Karpas-422 (cell line): ENCODE results near the gene TENM4. TPM values are rescaled to one million over a fixed set of nuclear protein-coding genes. Genes with fewer than 3 reads are reported as not detected.

ENCODE experiments used
- DNase-seq: peaks from one replicate; pipeline ENCODE4 v3.0.0-alpha.2; 2015
- H2AFZ ChIP-seq: fragments of 200-600 bp; sonication (generic); 2 replicates; pipeline ENCODE4 v1.6.1; 2014; ENCODE audit warnings: antibody characterized with exemption, low read length, mixed read lengths
- H3K27ac ChIP-seq: fragments of 200-600 bp; sonication (generic); 2 replicates; pipeline ENCODE4 v1.5.1; 2014; ENCODE audit warnings: mild to moderate bottlenecking, low read length, moderate library complexity
- H3K27me3 ChIP-seq: fragments of 200-600 bp; sonication (generic); 2 replicates; pipeline ENCODE4 v1.6.1; 2014; ENCODE audit warnings: low read length, mixed read lengths
- H3K36me3 ChIP-seq: fragments of 200-600 bp; sonication (generic); 2 replicates; pipeline ENCODE4 v1.6.1; 2014; ENCODE audit warnings: low read length, mixed read lengths; ENCODE audit not compliant: insufficient read depth
- H3K4me1 ChIP-seq: fragments of 200-600 bp; sonication (generic); 2 replicates; pipeline ENCODE4 v1.6.1; 2014; ENCODE audit warnings: mild to moderate bottlenecking, low read length, mixed read lengths
- H3K4me2 ChIP-seq: fragments of 200-600 bp; sonication (generic); 2 replicates; pipeline ENCODE4 v1.6.1; 2014; ENCODE audit warnings: low read length, low read depth, mild to moderate bottlenecking; ENCODE audit not compliant: poor library complexity, severe bottlenecking
- H3K4me3 ChIP-seq: fragments of 200-600 bp; sonication (generic); 2 replicates; pipeline ENCODE4 v1.5.1; 2014; ENCODE audit warnings: mild to moderate bottlenecking, antibody characterized with exemption, low read length, mixed read lengths
- H3K79me2 ChIP-seq: fragments of 200-600 bp; sonication (generic); 2 replicates; pipeline ENCODE4 v1.6.1; 2014; ENCODE audit warnings: mild to moderate bottlenecking, low read length, mixed read lengths
- H3K9ac ChIP-seq: fragments of 200-600 bp; sonication (generic); 2 replicates; pipeline ENCODE4 v1.6.0; 2014; ENCODE audit warnings: low read length
- H3K9me2 ChIP-seq: fragments of 200-600 bp; sonication (generic), shearing (Covaris generic); replicated peaks from 2 replicates; pipeline ENCODE4 v1.6.0; 2014; ENCODE audit warnings: mild to moderate bottlenecking, low read length, moderate library complexity; ENCODE audit not compliant: insufficient read depth
- H3K9me3 ChIP-seq: fragments of 300-700, 200-600 bp; sonication (generic); 2 replicates; pipeline ENCODE4 v1.6.1; 2014; ENCODE audit warnings: low read length, mixed read lengths
- H4K20me1 ChIP-seq: fragments of 200-600 bp; sonication (generic); 2 replicates; pipeline ENCODE4 v1.6.1; 2014; ENCODE audit warnings: mild to moderate bottlenecking, antibody characterized with exemption, low read length, low read depth; ENCODE audit not compliant: insufficient read depth
- total RNA-seq: library from RNA; depleted of rRNA; stranded (reverse); fragments of >200 nt; shearing (Covaris generic); gene quantifications from 2 replicates; pipeline ENCODE4 v1.2.3, GENCODE V29; 2014; ENCODE audit warnings: low replicate concordance

Gene TENM4
- total RNA-seq, 1 experiment from 2014 or later, result not detected

- H4K20me1 ChIP-seq, result no peaks in the 10 kb centered on the region
- H3K27ac ChIP-seq, result no peak overlapping the region
- H3K9ac ChIP-seq, result no peak overlapping the region
- no peak overlapping the region for H3K4me2 ChIP-seq
- H3K36me3 ChIP-seq, result no peaks in the 10 kb centered on the region
- no peaks in the 10 kb centered on the region for H3K79me2 ChIP-seq
- no peaks in the 10 kb centered on the region for H3K9me2 ChIP-seq
- no peaks in the 10 kb centered on the region; the same call in 1 of the 2 replicates for H3K27me3 ChIP-seq
- DNase-seq, result no peak
- peaks cover 11% of the 10 kb centered on the region for H3K4me1 ChIP-seq
- no peaks in the 10 kb centered on the region for H3K9me3 ChIP-seq
- no peak overlapping the region for H3K4me3 ChIP-seq
- H2AFZ ChIP-seq, result no peak overlapping the region
Measured at GRCh38 chr11:79480864-79481263, 40.0 kb upstream of the TENM4 start.

GRCh38 chr11:79472819-79473529, 32.1 kb upstream of the TENM4 start:
- no peaks in the 10 kb centered on the region for H4K20me1 ChIP-seq
- H3K79me2 ChIP-seq, result no peaks in the 10 kb centered on the region
- no peaks in the 10 kb centered on the region for H3K9me3 ChIP-seq
- no peaks in the 10 kb centered on the region for H3K9me2 ChIP-seq
- no peaks in the 10 kb centered on the region for H3K4me1 ChIP-seq
- H3K4me2 ChIP-seq, result no peak overlapping the region
- no peak overlapping the region for H3K27ac ChIP-seq
- H3K9ac ChIP-seq, result no peak overlapping the region
- DNase-seq, result no peak
- no peak overlapping the region for H2AFZ ChIP-seq
- no peaks in the 10 kb centered on the region for H3K27me3 ChIP-seq
- H3K4me3 ChIP-seq, result no peak overlapping the region
- no peaks in the 10 kb centered on the region for H3K36me3 ChIP-seq

DNA sequence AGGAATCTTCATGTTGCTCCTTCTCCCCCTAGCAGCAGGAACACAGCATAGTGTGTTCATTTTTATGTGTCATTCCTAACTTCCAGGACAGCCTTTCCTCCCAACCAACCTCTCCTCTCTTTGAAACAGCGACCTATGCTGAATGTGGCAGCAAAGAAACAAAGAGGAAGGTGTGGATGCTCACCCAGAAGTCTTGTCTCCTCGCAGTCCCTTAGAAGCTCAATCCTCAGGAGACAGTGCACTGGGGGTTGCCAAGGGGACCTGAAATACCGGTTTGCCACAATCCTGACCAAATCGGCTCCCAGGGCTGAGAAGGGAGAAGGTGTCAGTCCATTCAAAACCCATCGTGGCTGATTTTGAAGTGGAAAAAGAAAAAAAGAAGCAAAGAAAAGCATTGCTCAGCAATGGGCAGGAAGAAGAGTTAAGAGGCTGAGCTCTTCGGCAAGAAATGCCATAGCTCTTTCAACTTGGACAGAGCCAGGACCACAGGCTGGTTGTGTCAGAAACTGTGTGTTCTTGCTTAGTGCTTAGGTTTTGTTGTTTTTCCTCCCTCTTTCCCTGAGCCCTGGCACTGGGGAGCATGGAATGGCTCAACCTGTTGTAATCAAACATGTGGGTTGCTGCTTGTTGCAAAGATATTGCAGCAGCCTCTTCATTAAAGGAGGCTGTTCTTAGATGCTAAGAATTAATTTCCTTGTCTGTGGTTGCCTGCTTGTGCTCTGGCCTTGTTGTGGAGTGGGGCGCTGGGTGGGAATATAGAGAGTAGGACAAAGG, 30.4 kb upstream of the TENM4 start:
- H3K9ac ChIP-seq, result no peak overlapping the region
- H3K27me3 ChIP-seq, result no peaks in the 10 kb centered on the region
- no peaks in the 10 kb centered on the region for H3K4me1 ChIP-seq
- DNase-seq, result no peak
- H3K4me2 ChIP-seq, result no peak overlapping the region
- H3K36me3 ChIP-seq, result no peaks in the 10 kb centered on the region
- no peaks in the 10 kb centered on the region for H3K79me2 ChIP-seq
- no peaks in the 10 kb centered on the region for H3K9me2 ChIP-seq
- no peaks in the 10 kb centered on the region for H3K9me3 ChIP-seq
- H3K4me3 ChIP-seq, result no peak overlapping the region
- H4K20me1 ChIP-seq, result no peaks in the 10 kb centered on the region
- H2AFZ ChIP-seq, result no peak overlapping the region
- no peak overlapping the region for H3K27ac ChIP-seq

GRCh38 chr11:79470161-79470560, 29.3 kb upstream of the TENM4 start:
- H3K79me2 ChIP-seq, result no peaks in the 10 kb centered on the region
- no peak overlapping the region for H2AFZ ChIP-seq
- no peak overlapping the region for H3K4me2 ChIP-seq
- H3K4me3 ChIP-seq, result no peak overlapping the region
- H4K20me1 ChIP-seq, result no peaks in the 10 kb centered on the region
- H3K36me3 ChIP-seq, result no peaks in the 10 kb centered on the region
- H3K9me2 ChIP-seq, result no peaks in the 10 kb centered on the region
- H3K9ac ChIP-seq, result no peak overlapping the region
- no peaks in the 10 kb centered on the region for H3K9me3 ChIP-seq
- H3K4me1 ChIP-seq, result no peaks in the 10 kb centered on the region
- H3K27me3 ChIP-seq, result no peaks in the 10 kb centered on the region
- no peak for DNase-seq
- no peak overlapping the region for H3K27ac ChIP-seq

GRCh38 chr11:79467761-79468160, 26.9 kb upstream of the TENM4 start:
- no peaks in the 10 kb centered on the region for H3K4me1 ChIP-seq
- H3K27me3 ChIP-seq, result no peaks in the 10 kb centered on the region
- H3K9ac ChIP-seq, result no peak overlapping the region
- H3K4me3 ChIP-seq, result no peak overlapping the region
- no peak overlapping the region for H3K4me2 ChIP-seq
- no peaks in the 10 kb centered on the region for H4K20me1 ChIP-seq
- H3K27ac ChIP-seq, result no peak overlapping the region
- no peaks in the 10 kb centered on the region for H3K79me2 ChIP-seq
- no peaks in the 10 kb centered on the region for H3K36me3 ChIP-seq
- H3K9me2 ChIP-seq, result no peaks in the 10 kb centered on the region
- no peaks in the 10 kb centered on the region for H3K9me3 ChIP-seq
- no peak for DNase-seq
- no peak overlapping the region for H2AFZ ChIP-seq

GRCh38 chr11:79466411-79466810, 25.6 kb upstream of the TENM4 start:
- Histone ChIP-seq H3K36me3 (no peaks in the 10 kb centered on the region), H3K9me2 (no peaks in the 10 kb centered on the region), H3K27me3 (no peaks in the 10 kb centered on the region), H3K4me2 (no peak overlapping the region), H3K9me3 (no peaks in the 10 kb centered on the region), H4K20me1 (no peaks in the 10 kb centered on the region), H3K27ac (no peak overlapping the region), H2AFZ (no peak overlapping the region), H3K9ac (no peak overlapping the region), H3K4me3 (no peak overlapping the region), H3K79me2 (no peaks in the 10 kb centered on the region), H3K4me1 (no peaks in the 10 kb centered on the region)
- no peak for DNase-seq

GRCh38 chr11:79465160-79465559, 24.3 kb upstream of the TENM4 start:
- no peaks in the 10 kb centered on the region for H3K27me3 ChIP-seq
- H3K9me3 ChIP-seq, result no peaks in the 10 kb centered on the region
- no peaks in the 10 kb centered on the region for H3K9me2 ChIP-seq
- no peaks in the 10 kb centered on the region for H4K20me1 ChIP-seq
- H3K27ac ChIP-seq, result no peak overlapping the region
- no peak overlapping the region for H3K4me3 ChIP-seq
- H3K4me1 ChIP-seq, result no peaks in the 10 kb centered on the region
- no peaks in the 10 kb centered on the region for H3K36me3 ChIP-seq
- no peak overlapping the region for H2AFZ ChIP-seq
- H3K79me2 ChIP-seq, result no peaks in the 10 kb centered on the region
- DNase-seq, result no peak
- H3K9ac ChIP-seq, result no peak overlapping the region
- H3K4me2 ChIP-seq, result no peak overlapping the region

DNA sequence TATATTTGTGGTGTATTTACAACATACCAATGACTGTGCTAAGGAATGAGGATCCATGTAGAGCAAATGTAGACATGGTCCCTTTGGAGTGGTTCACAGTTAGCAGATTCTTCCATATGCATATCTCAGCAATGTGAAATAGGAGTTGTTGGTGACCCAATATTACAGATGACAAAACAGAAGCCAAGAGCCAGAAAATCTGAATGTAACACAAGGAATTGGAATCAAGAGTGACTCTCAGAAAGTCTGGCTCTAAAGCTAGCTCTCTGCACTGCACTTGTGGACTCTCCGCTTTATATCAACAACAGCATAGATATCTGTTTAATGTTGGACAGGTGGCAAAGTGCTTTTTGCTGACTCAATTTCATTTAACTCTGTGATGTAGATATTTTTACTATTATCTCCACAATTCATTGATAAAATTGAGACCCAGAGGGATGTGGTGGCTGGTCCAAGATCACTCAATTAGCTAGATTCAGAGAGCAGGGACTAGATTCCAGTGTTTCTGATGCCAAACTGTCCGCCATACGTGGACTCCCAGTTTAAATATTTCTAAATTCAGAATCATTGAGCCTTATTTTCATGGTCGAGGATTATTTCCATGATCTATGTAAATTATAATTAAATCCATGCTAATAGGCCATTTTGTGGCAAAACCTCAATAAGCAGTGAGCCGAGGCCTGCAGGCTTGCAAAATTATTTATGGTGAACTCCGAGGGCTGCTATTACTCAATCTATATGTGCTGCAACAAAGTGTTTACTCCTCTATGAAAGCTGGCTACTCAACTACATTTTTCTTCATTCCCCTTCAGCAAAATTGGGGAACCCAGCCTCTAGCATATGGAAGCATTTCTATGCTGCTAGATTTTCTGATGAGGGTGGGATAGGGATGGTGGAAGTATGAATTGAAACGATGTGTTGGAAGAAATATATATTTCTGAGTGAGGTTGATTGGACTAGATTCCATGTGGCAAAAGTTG, 21.1 kb upstream of the TENM4 start:
- no peaks in the 10 kb centered on the region for H3K9me3 ChIP-seq
- no peaks in the 10 kb centered on the region for H3K27me3 ChIP-seq
- no peak overlapping the region for H3K27ac ChIP-seq
- H3K4me1 ChIP-seq, result no peaks in the 10 kb centered on the region
- no peaks in the 10 kb centered on the region for H4K20me1 ChIP-seq
- no peak for DNase-seq
- H3K4me2 ChIP-seq, result no peak overlapping the region
- H3K79me2 ChIP-seq, result no peaks in the 10 kb centered on the region
- no peak overlapping the region for H2AFZ ChIP-seq
- no peaks in the 10 kb centered on the region for H3K9me2 ChIP-seq
- H3K9ac ChIP-seq, result no peak overlapping the region
- H3K4me3 ChIP-seq, result no peak overlapping the region
- H3K36me3 ChIP-seq, result no peaks in the 10 kb centered on the region
